ENCODE measurements around the gene CPS1. TPM values are rescaled to one million over a fixed set of nuclear protein-coding genes. Genes with fewer than 3 reads are reported as not detected.

CPS1 gene
- total RNA-seq, 1 experiment from 2014 or later: 14.2 TPM

GRCh38 chr2:210544831-210545230 lies 11.6 kb upstream of the CPS1 start:
- no peak overlapping the region for H3K56ac ChIP-seq (ENCODE audit: insufficient read length, low read depth, low read length)
- H3K14ac ChIP-seq (ENCODE audit: insufficient read depth, low read length): no peak overlapping the region
- Mint-ChIP-seq H3K4me3 (no peak overlapping the region), H3K27ac (no peak overlapping the region), H3K27me3 (ENCODE audit: low read depth) (no peaks in the 10 kb centered on the region), H3K4me1 (peaks cover 30 to 34% of the 10 kb centered on the region in 2 experiments), H3K36me3 (ENCODE audit: insufficient read depth in 1 of 3, low read depth in 3 of 3) (no peaks in the 10 kb centered on the region), H3K9me3 (no peaks in the 10 kb centered on the region)
- no peaks in the 10 kb centered on the region for H3K27me3 ChIP-seq (ENCODE audit: insufficient read depth, low read length)
- H3K23ac ChIP-seq (ENCODE audit: insufficient read length, low read depth, low read length): no peak overlapping the region
- no peak overlapping the region for H2BK20ac ChIP-seq (ENCODE audit: low read depth, low read length, poor library complexity, severe bottlenecking)
- no peak overlapping the region for H3K4me2 ChIP-seq (ENCODE audit: insufficient read depth, insufficient read length, low read length)
- no peak overlapping the region for H3K18ac ChIP-seq (ENCODE audit: insufficient read length, low read depth, low read length)
- no peak overlapping the region for H3K9ac ChIP-seq (ENCODE audit: extremely low read depth, insufficient read length, low read length)
- H2BK15ac ChIP-seq (ENCODE audit: low read depth, low read length): no peak overlapping the region
- H4K91ac ChIP-seq (ENCODE audit: insufficient read length, low read depth, low read length): no peak overlapping the region
- no peak overlapping the region for H4K8ac ChIP-seq (replicated peaks; ENCODE audit: insufficient read length, low read depth, low read length)
- H2AK5ac ChIP-seq (ENCODE audit: insufficient read length, low read length): no peak overlapping the region
- no peaks in the 10 kb centered on the region for H3K79me2 ChIP-seq (ENCODE audit: insufficient read depth, low read length)
- WGBS (ENCODE audit: extremely low coverage, insufficient read length, low lambda C conversion rate): no CpG with 5 or more reads among the region's 4 CpGs
- no peaks in the 10 kb centered on the region for H3K23me2 ChIP-seq (ENCODE audit: insufficient read length, low read depth, low read length, poor library complexity, severe bottlenecking)
- H2BK12ac ChIP-seq (ENCODE audit: insufficient read length, low read depth, low read length): no peak overlapping the region
- no peak overlapping the region for H3T11ph ChIP-seq (ENCODE audit: low read length)
- no peak for DNase-seq
- H3K79me1 ChIP-seq (ENCODE audit: insufficient read depth, low read depth, low read length, poor library complexity, severe bottlenecking): no peaks in the 10 kb centered on the region
- H2AFZ ChIP-seq (ENCODE audit: low read length): no peak overlapping the region
- H3K27ac ChIP-seq (ENCODE audit: insufficient read length, low read depth, low read length): no peak overlapping the region
- H3K4me1 ChIP-seq (ENCODE audit: insufficient read depth, low read length): peaks cover 4% of the 10 kb centered on the region; the same call in 1 of the 2 replicates
- no peak overlapping the region for H4K5ac ChIP-seq (ENCODE audit: insufficient read length, low read depth, low read length)
- TF ChIP-seq, protein P1, sequence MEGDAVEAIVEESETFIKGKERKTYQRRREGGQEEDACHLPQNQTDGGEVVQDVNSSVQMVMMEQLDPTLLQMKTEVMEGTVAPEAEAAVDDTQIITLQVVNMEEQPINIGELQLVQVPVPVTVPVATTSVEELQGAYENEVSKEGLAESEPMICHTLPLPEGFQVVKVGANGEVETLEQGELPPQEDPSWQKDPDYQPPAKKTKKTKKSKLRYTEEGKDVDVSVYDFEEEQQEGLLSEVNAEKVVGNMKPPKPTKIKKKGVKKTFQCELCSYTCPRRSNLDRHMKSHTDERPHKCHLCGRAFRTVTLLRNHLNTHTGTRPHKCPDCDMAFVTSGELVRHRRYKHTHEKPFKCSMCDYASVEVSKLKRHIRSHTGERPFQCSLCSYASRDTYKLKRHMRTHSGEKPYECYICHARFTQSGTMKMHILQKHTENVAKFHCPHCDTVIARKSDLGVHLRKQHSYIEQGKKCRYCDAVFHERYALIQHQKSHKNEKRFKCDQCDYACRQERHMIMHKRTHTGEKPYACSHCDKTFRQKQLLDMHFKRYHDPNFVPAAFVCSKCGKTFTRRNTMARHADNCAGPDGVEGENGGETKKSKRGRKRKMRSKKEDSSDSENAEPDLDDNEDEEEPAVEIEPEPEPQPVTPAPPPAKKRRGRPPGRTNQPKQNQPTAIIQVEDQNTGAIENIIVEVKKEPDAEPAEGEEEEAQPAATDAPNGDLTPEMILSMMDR (conservative IDR thresholded peaks at IDR 0.05): no peak
- H2BK5ac ChIP-seq (ENCODE audit: insufficient read length, low read length): no peak overlapping the region
- H2BK120ac ChIP-seq (ENCODE audit: low read depth, low read length, poor library complexity, severe bottlenecking): no peak overlapping the region
- H3K4ac ChIP-seq (ENCODE audit: low read depth, low read length): no peak overlapping the region
- no peaks in the 10 kb centered on the region for H4K20me1 ChIP-seq (ENCODE audit: control insufficient read depth, insufficient read depth, insufficient read length)
- no peaks in the 10 kb centered on the region for H3K9me3 ChIP-seq (ENCODE audit: control insufficient read depth, low read depth, low read length)

All from H9 (cell line).